ENCODE measurements around the gene TRIO.

The TRIO gene

GRCh38 chr5:14209222-14209822, 66.2 kb downstream of the TRIO start:
- Histone ChIP-seq H3K4me3 (ENCODE audit: low read depth, low read length) (no peak overlapping the region), H3K27ac (ENCODE audit: extremely low read depth, low read depth, low read length) (no peak overlapping the region), H3K36me3 (ENCODE audit: control insufficient read depth in 2 of 2, insufficient read depth in 1 of 2, low read length in 2 of 2) (no peaks in the 10 kb centered on the region; a peak in 1 of 3 replicates), H3K4me1 (ENCODE audit: control insufficient read depth, insufficient read depth, low read length) (peaks cover 31% of the 10 kb centered on the region), H3K9me3 (ENCODE audit: control insufficient read depth, insufficient read depth, low read depth, low read length) (no peaks in the 10 kb centered on the region)
- TF ChIP-seq ZNF629 (tag by site-specific recombination; IDR thresholded peaks at IDR 0.05): no peak
- no peak for TF ChIP-seq ZNF837 (tag by site-specific recombination; IDR thresholded peaks at IDR 0.05)
- TF ChIP-seq ZNF391 (tag by site-specific recombination; IDR thresholded peaks at IDR 0.05; ENCODE audit: borderline replicate concordance, low read depth): no peak
- no peak for TF ChIP-seq ZNF76 (tag by site-specific recombination; IDR thresholded peaks at IDR 0.05; ENCODE audit: borderline replicate concordance, low read depth)
- no peak for TF ChIP-seq ZNF704 (tag by site-specific recombination; IDR thresholded peaks at IDR 0.05)
- POLR2A ChIA-PET: interaction anchor here (1.3 kb wide), 1 partner anchor 64 kb away, joined by 3 read pairs; no protein-coding TSS in a partner anchor
- CTCF ChIA-PET: interaction anchor here (0.6 to 1.3 kb wide), 4 partner anchors 12 to 101 kb away, joined by 3 to 6 read pairs (median 3); no protein-coding TSS in a partner anchor

GRCh38 chr5:14209836-14210235, 66.7 kb downstream of the TRIO start:
- no peak overlapping the region for H3K4me3 ChIP-seq (ENCODE audit: low read depth, low read length)
- H3K36me3 ChIP-seq (ENCODE audit: control insufficient read depth in 2 of 2, insufficient read depth in 1 of 2, low read length in 2 of 2): no peaks in the 10 kb centered on the region; a peak in 1 of 3 replicates
- H3K9me3 ChIP-seq (ENCODE audit: control insufficient read depth, insufficient read depth, low read depth, low read length): no peaks in the 10 kb centered on the region
- peaks cover 26% of the 10 kb centered on the region for H3K4me1 ChIP-seq (ENCODE audit: control insufficient read depth, insufficient read depth, low read length)
- ChIA-PET POLR2A (no interaction called here), CTCF (interaction anchor here (0.6 to 1.0 kb wide), 2 partner anchors 71 to 102 kb away, joined by 3 read pairs; no protein-coding TSS in a partner anchor)
- H3K27ac ChIP-seq (ENCODE audit: extremely low read depth, low read depth, low read length): no peak overlapping the region
- no peak for TF ChIP-seq ZNF155 (tag by site-specific recombination; IDR thresholded peaks at IDR 0.05)
- TF ChIP-seq ZBTB20 (tag by site-specific recombination; IDR thresholded peaks at IDR 0.05): no peak
- TF ChIP-seq REST (tag by site-specific recombination; IDR thresholded peaks at IDR 0.05): no peak
- TF ChIP-seq ZNF626 (tag by site-specific recombination; IDR thresholded peaks at IDR 0.05): no peak
- 0 out of 2 replicates have a peak, but pooled peaks have one; percentile 18 for TF ChIP-seq GLIS2 (tag by site-specific recombination; IDR thresholded peaks at IDR 0.05)

GRCh38 chr5:14210729-14211128, 67.6 kb downstream of the TRIO start:
- CTCF ChIA-PET: no interaction called here
- H3K4me3 ChIP-seq (ENCODE audit: low read depth, low read length): no peak overlapping the region

More at GRCh38 chr5:14210729-14211128, 67.6 kb downstream of the TRIO start:
- POLR2A ChIA-PET: interaction anchor here (0.6 kb wide), 1 partner anchor 50 kb away, joined by 3 read pairs; no protein-coding TSS in a partner anchor
- no peak overlapping the region for H3K27ac ChIP-seq (ENCODE audit: extremely low read depth, low read depth, low read length)
- no peaks in the 10 kb centered on the region; a peak in 1 of 3 replicates for H3K36me3 ChIP-seq (ENCODE audit: control insufficient read depth in 2 of 2, insufficient read depth in 1 of 2, low read length in 2 of 2)
- H3K9me3 ChIP-seq (ENCODE audit: control insufficient read depth, insufficient read depth, low read depth, low read length): no peaks in the 10 kb centered on the region
- H3K4me1 ChIP-seq (ENCODE audit: control insufficient read depth, insufficient read depth, low read length): peaks cover 26% of the 10 kb centered on the region
- no peak for TF ChIP-seq ZNF140 (tag by site-specific recombination; IDR thresholded peaks at IDR 0.05)
- no peak for TF ChIP-seq ZNF426 (tag by site-specific recombination; IDR thresholded peaks at IDR 0.05)
- TF ChIP-seq BCL11B (tag by site-specific recombination; IDR thresholded peaks at IDR 0.05; ENCODE audit: low read depth): no peak
- no peak for TF ChIP-seq ZNF26 (tag by site-specific recombination; IDR thresholded peaks at IDR 0.05)
- no peak for TF ChIP-seq ZNF623 (tag by site-specific recombination; IDR thresholded peaks at IDR 0.05)
- TF ChIP-seq ZNF366 (tag by site-specific recombination; conservative IDR thresholded peaks at IDR 0.05): peak; percentile 58
- peak; percentile 64 for TF ChIP-seq PRDM1 (tag by site-specific recombination; IDR thresholded peaks at IDR 0.05)
- no peak for TF ChIP-seq ZNF510 (tag by site-specific recombination; IDR thresholded peaks at IDR 0.05; ENCODE audit: insufficient replicate concordance)
- no peak for TF ChIP-seq ZNF354C (tag by site-specific recombination; IDR thresholded peaks at IDR 0.05; ENCODE audit: borderline replicate concordance, low read depth)
